Right lobe of liver (tissue), 6 donors: ENCODE measurements around the gene SSBP2. TPM values are rescaled to one million over a fixed set of nuclear protein-coding genes. Genes with fewer than 3 reads are reported as not detected.
A peak's percentile ranks its signal among the peaks of the same experiment; 100 is the strongest.

Experiments used
- ATAC-seq, 4 donors: fragments of 200-7000 bp; cut with Tn5 transposase; one replicate each; pipeline ENCODE4 v1.9.1; 2020; ENCODE audit warnings: mild to moderate bottlenecking in 4 of 4, moderate library complexity in 4 of 4
- DNase-seq, 3 donors: peaks; one replicate each; pipeline ENCODE4 v3.0.0-alpha.2; 2020
- H3K27ac ChIP-seq, 3 donors: fragments of 200-600 bp; one replicate each; pipeline ENCODE4 v1.8.0; 2022
- H3K27me3 ChIP-seq, 2 donors: fragments of 200-600 bp; one replicate each; pipeline ENCODE4 v1.8.0; 2022
- H3K36me3 ChIP-seq, 4 donors: fragments of 200-600 bp; sonication (generic) in 1 of 4; one replicate each; pipeline versions ENCODE4 v1.5.1 to v1.8.0; 2017 to 2022; ENCODE audit warnings: control low read depth in 1 of 4
- H3K4me1 ChIP-seq, 4 donors: fragments of 200-600 bp; sonication (generic) in 1 of 4; one replicate each; pipeline versions ENCODE4 v1.5.1 to v1.8.0; 2017 to 2022; ENCODE audit warnings: control low read depth in 1 of 4
- H3K4me3 ChIP-seq, 3 donors: fragments of 200-600 bp; one replicate each; pipeline ENCODE4 v1.8.0; 2022
- H3K9me3 ChIP-seq, 4 donors: fragments of 200-600 bp; sonication (generic) in 1 of 4; one replicate each; pipeline versions ENCODE4 v1.5.1 to v1.8.0; 2017 to 2022; ENCODE audit warnings: control low read depth in 1 of 4
- CTCF ChIP-seq, 4 donors: fragments of 200-600 bp in 3 of 4; fragments of 450-650 bp in 1 of 4; IDR thresholded peaks; one replicate each; pipeline versions ENCODE4 v1.5.1 to v1.8.0; 2016 to 2022; ENCODE audit warnings: antibody characterized with exemption in 4 of 4, mild to moderate bottlenecking in 2 of 4
- POLR2A ChIP-seq: fragments of 450-650 bp; IDR thresholded peaks from one replicate; pipeline ENCODE4 v1.6.1; 2017; ENCODE audit warnings: antibody characterized with exemption, mild to moderate bottlenecking
- WGBS: methylation state at CpG from one replicate; pipeline ENCODE4 v1.1.6; 2018; ENCODE audit warnings: low coverage, low lambda C conversion rate; ENCODE audit not compliant: insufficient coverage; ENCODE audit errors: missing lambda C conversion rate; 5-methylcytosine and 5-hydroxymethylcytosine counted together
- intact Hi-C, 2 donors: fragments of 100-400 bp; cut with DNase I; formaldehyde crosslinking; loops; one replicate each; pipeline versions ENCODE4 v1.11.2 to v1.14.1; 2022
- total RNA-seq, 6 experiments: library from RNA; depleted of rRNA in 2 of 6; stranded (reverse); fragments of >200 nt in 2 of 6; fragmentation: NEBNext Ultra II Directional in 3 of 6; extraction: Animal tissue kit (Norgen Biotek cat#: 25700) in 3 of 6; gene quantifications; one replicate each; pipeline versions ENCODE4 v1.1.0 to v1.2.4, GENCODE V29; 2016 to 2023
- donor health status: DM: no; HTN: yes; CAD: no.
- donor health status: DM: no; HTN: no; CAD: no.
- donor health status: DM: no; HTN: no; CAD: no.
- donor health status: DM: no; HTN: yes; CAD: no.
- donor health status: DM: no; HTN: yes; CAD: no.

SSBP2 gene
- total RNA-seq, 6 experiments from 2014 or later = 2.0 to 4.8 (median 3.7) TPM

DNA sequence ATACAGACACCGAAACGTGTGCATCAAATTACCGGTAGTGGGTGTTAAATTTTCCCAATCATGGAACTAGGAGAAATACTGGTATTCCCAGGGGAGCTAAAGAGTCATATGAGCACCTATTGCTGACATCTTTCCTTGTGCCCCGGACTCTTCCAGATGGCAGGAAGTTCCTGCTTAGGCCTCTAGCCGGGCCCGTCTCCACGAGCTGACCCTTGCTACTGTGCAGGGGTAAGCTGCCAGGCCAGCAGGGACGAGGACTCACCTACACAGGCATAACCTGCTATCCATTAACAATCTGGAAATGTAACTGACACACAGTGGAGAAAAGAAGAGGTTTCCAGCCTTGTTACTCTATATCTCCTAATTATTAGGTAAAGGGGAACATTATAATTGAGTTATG, 16.2 kb upstream of the SSBP2 start:
- H3K27ac ChIP-seq = no peak overlapping the region
- intact Hi-C loops = no loop called here
- no peaks in the 10 kb centered on the region for H3K27me3 ChIP-seq
- H3K36me3 ChIP-seq = no peaks in the 10 kb centered on the region
- no peaks in the 10 kb centered on the region for H3K4me1 ChIP-seq
- no peak for TF ChIP-seq POLR2A
- TF ChIP-seq CTCF (IDR thresholded peaks at IDR 0.05) = no peak
- no peak overlapping the region for H3K4me3 ChIP-seq
- ATAC-seq (no peak), DNase-seq (no peak)
- no peaks in the 10 kb centered on the region for H3K9me3 ChIP-seq
- 83% methylated on average over 6 of the region's 8 CpGs for WGBS

GRCh38 chr5:81766611-81767010, 15.7 kb upstream of the SSBP2 start:
- H3K36me3 ChIP-seq = no peaks in the 10 kb centered on the region
- H3K4me1 ChIP-seq = no peaks in the 10 kb centered on the region
- H3K9me3 ChIP-seq = no peaks in the 10 kb centered on the region
- intact Hi-C loops = no loop called here
- ATAC-seq (no peak), DNase-seq (no peak)
- no peak overlapping the region for H3K27ac ChIP-seq
- no peak overlapping the region for H3K4me3 ChIP-seq
- no peak for TF ChIP-seq POLR2A
- no peak for TF ChIP-seq CTCF (IDR thresholded peaks at IDR 0.05)
- WGBS = 85% methylated on average over 7 of the region's 7 CpGs
- H3K27me3 ChIP-seq = no peaks in the 10 kb centered on the region

- no peaks in the 10 kb centered on the region for H3K27me3 ChIP-seq
- no peak overlapping the region for H3K4me3 ChIP-seq
- ATAC-seq (peak in 1 of 4 donors; percentile 36), DNase-seq (no peak)
- no peak overlapping the region for H3K27ac ChIP-seq
- no peaks in the 10 kb centered on the region for H3K4me1 ChIP-seq
- intact Hi-C loops = no loop called here
- no peak for TF ChIP-seq CTCF (IDR thresholded peaks at IDR 0.05)
- no peak for TF ChIP-seq POLR2A
- no peaks in the 10 kb centered on the region for H3K9me3 ChIP-seq
- no peaks in the 10 kb centered on the region for H3K36me3 ChIP-seq
- WGBS = 90% methylated on average over 4 of the region's 4 CpGs
These were observed 12.5 kb upstream of the SSBP2 start for GRCh38 chr5:81763294-81763928.

DNA sequence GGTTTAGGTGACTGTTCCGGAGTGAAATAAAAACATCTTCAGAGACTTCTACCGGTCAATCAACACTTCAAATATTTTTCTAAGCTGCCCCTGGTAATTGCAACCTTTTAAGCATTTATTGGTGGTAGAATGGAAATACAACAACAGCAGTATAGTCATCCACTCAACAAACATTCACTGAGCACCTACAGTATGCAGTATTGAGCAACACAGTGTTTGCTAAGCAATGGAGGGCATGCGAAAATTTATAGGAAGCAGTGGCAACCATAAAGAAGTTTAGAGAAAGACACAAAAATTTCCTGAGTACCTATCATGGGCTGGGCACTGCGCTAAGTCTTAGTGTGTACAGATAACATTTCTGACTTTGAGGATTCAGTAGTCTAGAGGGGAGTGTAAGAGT, 12.0 kb upstream of the SSBP2 start:
- H3K27me3 ChIP-seq = no peaks in the 10 kb centered on the region
- 69% methylated on average over 4 of the region's 4 CpGs for WGBS
- H3K4me1 ChIP-seq = no peaks in the 10 kb centered on the region
- H3K9me3 ChIP-seq = no peaks in the 10 kb centered on the region
- H3K4me3 ChIP-seq = no peak overlapping the region
- no peak for TF ChIP-seq POLR2A
- no peak for TF ChIP-seq CTCF (IDR thresholded peaks at IDR 0.05)
- intact Hi-C loops = no loop called here
- no peaks in the 10 kb centered on the region for H3K36me3 ChIP-seq
- DNase-seq (no peak), ATAC-seq (no peak)
- H3K27ac ChIP-seq = no peak overlapping the region

DNA sequence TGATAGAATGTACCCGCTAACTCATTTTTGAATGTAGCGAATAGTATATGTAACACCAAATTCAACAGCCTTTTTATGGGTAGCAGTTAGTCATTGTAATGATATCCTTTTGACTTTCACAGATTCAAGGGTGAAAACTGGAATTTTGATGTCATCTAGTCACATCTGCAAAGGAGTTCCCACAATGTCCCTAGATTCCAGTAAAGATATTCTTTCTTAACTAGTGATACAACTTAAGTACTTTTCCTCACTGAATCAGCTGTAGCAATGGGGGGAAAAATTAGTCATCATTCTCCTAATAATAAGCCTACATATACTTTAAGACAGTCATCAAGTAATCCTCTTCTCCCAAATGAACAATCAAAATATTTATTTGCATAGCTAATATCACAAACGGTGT, 11.5 kb upstream of the SSBP2 start:
- intact Hi-C loops = no loop called here
- no peak for TF ChIP-seq POLR2A
- TF ChIP-seq CTCF (IDR thresholded peaks at IDR 0.05) = no peak
- no peaks in the 10 kb centered on the region for H3K4me1 ChIP-seq
- no peaks in the 10 kb centered on the region for H3K36me3 ChIP-seq
- WGBS = 78% methylated on average over 3 of the region's 3 CpGs
- no peaks in the 10 kb centered on the region for H3K27me3 ChIP-seq
- no peaks in the 10 kb centered on the region for H3K9me3 ChIP-seq
- no peak overlapping the region for H3K4me3 ChIP-seq
- H3K27ac ChIP-seq = no peak overlapping the region
- ATAC-seq (no peak), DNase-seq (no peak)
